ENCODE measurements around the gene TMEM98.
"Not testable (repeated sequence)": the region's sequence is repeated elsewhere in the genome, so short reads cannot be mapped to it uniquely, and the experiment has no call there.

The TMEM98 gene

GRCh38 chr17:32943647-32944191 lies 15.8 kb downstream of the TMEM98 start:
- peak; percentile 87 for DNase-seq (ENCODE audit: low read depth)

- no peak for DNase-seq (ENCODE audit: low read depth)
Measured at GRCh38 chr17:32944248-32945020, 16.5 kb downstream of the TMEM98 start.

- no peak for DNase-seq (ENCODE audit: low read depth)
Measured at GRCh38 chr17:32946375-32947135, 18.6 kb downstream of the TMEM98 start.

GRCh38 chr17:32947736-32948135 lies 19.8 kb downstream of the TMEM98 start:
- no peak for DNase-seq (ENCODE audit: low read depth)

GRCh38 chr17:32949181-32949580 lies 21.2 kb downstream of the TMEM98 start:
- no peak for DNase-seq (ENCODE audit: low read depth)

GRCh38 chr17:32952491-32952890 lies 24.5 kb downstream of the TMEM98 start:
- not testable (repeated sequence) for DNase-seq (ENCODE audit: low read depth)

- DNase-seq (ENCODE audit: low read depth): no peak
Measured at GRCh38 chr17:32953045-32953444, 25.1 kb downstream of the TMEM98 start.

GRCh38 chr17:32953857-32954256 lies 25.9 kb downstream of the TMEM98 start:
- no peak for DNase-seq (ENCODE audit: low read depth)

GRCh38 chr17:32954477-32954876 lies 26.5 kb downstream of the TMEM98 start:
- no peak for DNase-seq (ENCODE audit: low read depth)

GRCh38 chr17:32955155-32955554 lies 27.2 kb downstream of the TMEM98 start:
- no peak for DNase-seq (ENCODE audit: low read depth)

GRCh38 chr17:32956240-32956970 lies 28.5 kb downstream of the TMEM98 start:
- DNase-seq (ENCODE audit: low read depth): no peak

GRCh38 chr17:32958418-32958817 lies 30.5 kb downstream of the TMEM98 start:
- peak; percentile 77 for DNase-seq (ENCODE audit: low read depth)

- no peak for DNase-seq (ENCODE audit: low read depth)
Measured at GRCh38 chr17:32960815-32961214, 32.9 kb downstream of the TMEM98 start.

- no peak for DNase-seq (ENCODE audit: low read depth)
Measured at GRCh38 chr17:32962320-32962711, 34.4 kb downstream of the TMEM98 start.

- DNase-seq (ENCODE audit: low read depth): no peak
Measured at GRCh38 chr17:32964541-32964940, 36.6 kb downstream of the TMEM98 start.

GRCh38 chr17:32969231-32969630 lies 41.3 kb downstream of the TMEM98 start:
- not testable (repeated sequence) for DNase-seq (ENCODE audit: low read depth)

GRCh38 chr17:32970281-32970680 lies 42.3 kb downstream of the TMEM98 start:
- DNase-seq (ENCODE audit: low read depth): no peak

GRCh38 chr17:32971171-32971570 lies 43.2 kb downstream of the TMEM98 start:
- no peak for DNase-seq (ENCODE audit: low read depth)

GRCh38 chr17:32976131-32976530 lies 48.2 kb downstream of the TMEM98 start:
- DNase-seq (ENCODE audit: low read depth): no peak

- DNase-seq (ENCODE audit: low read depth): no peak
Measured at GRCh38 chr17:32976605-32977004, 48.7 kb downstream of the TMEM98 start.

- no peak for DNase-seq (ENCODE audit: low read depth)
Measured at GRCh38 chr17:32980230-32980629, 52.3 kb downstream of the TMEM98 start.

- not testable (repeated sequence) for DNase-seq (ENCODE audit: low read depth)
Measured at GRCh38 chr17:32981611-32982010, 53.7 kb downstream of the TMEM98 start.
